ENCODE results near the gene SNX6.
"Not testable (repeated sequence)": the region's sequence is repeated elsewhere in the genome, so short reads cannot be mapped to it uniquely, and the experiment has no call there.

SNX6 gene

GRCh38 chr14:34537677-34538009 is 92.3 kb downstream of the SNX6 start:
- TF ChIP-seq ZFX (IDR thresholded peaks at IDR 0.05) (no peak), CTCF (conservative IDR thresholded peaks at IDR 0.05) (no peak)
- no peak overlapping the region for H3K27ac ChIP-seq

GRCh38 chr14:34536951-34537676 is 92.8 kb downstream of the SNX6 start:
- TF ChIP-seq ZFX (IDR thresholded peaks at IDR 0.05) (no peak), CTCF (conservative IDR thresholded peaks at IDR 0.05) (no peak)
- H3K27ac ChIP-seq, result no peak overlapping the region

- TF ChIP-seq CTCF (conservative IDR thresholded peaks at IDR 0.05) (no peak), ZFX (IDR thresholded peaks at IDR 0.05) (no peak)
- no peak overlapping the region for H3K27ac ChIP-seq
Measured at GRCh38 chr14:34527591-34527990, 102.4 kb downstream of the SNX6 start.

GRCh38 chr14:34524216-34524615 is 105.7 kb downstream of the SNX6 start:
- not testable (repeated sequence) for H3K27ac ChIP-seq

- no peak overlapping the region for H3K27ac ChIP-seq
- TF ChIP-seq CTCF (conservative IDR thresholded peaks at IDR 0.05) (no peak), ZFX (IDR thresholded peaks at IDR 0.05) (no peak)
Measured at GRCh38 chr14:34522496-34522895, 107.5 kb downstream of the SNX6 start.

- H3K27ac ChIP-seq, result not testable (repeated sequence)
Measured at GRCh38 chr14:34521071-34521470, 108.9 kb downstream of the SNX6 start.

- not testable (repeated sequence) for H3K27ac ChIP-seq
Measured at GRCh38 chr14:34520304-34520970, 109.5 kb downstream of the SNX6 start.
